Measurements from ENCODE around the gene TBKBP1.
"Not testable (repeated sequence)": the region's sequence is repeated elsewhere in the genome, so short reads cannot be mapped to it uniquely, and the experiment has no call there.

Gene TBKBP1

DNA sequence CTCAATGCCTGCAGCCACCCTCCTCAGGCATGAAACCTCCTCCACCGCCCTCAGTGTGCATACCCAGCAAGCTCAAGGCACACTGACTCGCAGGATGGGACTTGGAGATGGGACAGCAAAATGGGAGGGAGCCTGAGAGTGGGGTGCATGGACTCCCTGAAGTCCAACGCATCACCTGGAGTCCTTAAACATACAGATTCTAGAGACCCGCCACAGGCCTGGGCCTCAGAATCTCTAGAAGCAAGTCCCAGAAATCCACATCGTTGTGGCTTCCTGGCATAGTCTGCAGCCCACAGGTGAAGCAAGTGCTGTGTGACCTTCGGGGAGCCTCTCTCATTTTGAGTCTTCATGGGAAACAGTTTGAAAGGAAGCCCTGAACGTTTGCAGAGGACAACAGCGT is 35.5 kb downstream of the TBKBP1 start:
- DNase-seq = no peak

GRCh38 chr17:47730681-47731080 is 36.7 kb downstream of the TBKBP1 start:
- DNase-seq = no peak

GRCh38 chr17:47731396-47731795 is 37.4 kb downstream of the TBKBP1 start:
- DNase-seq = no peak

- DNase-seq = no peak
Measured at GRCh38 chr17:47732399-47733046, 38.6 kb downstream of the TBKBP1 start.

- DNase-seq = peak in 2 of 58 donors; percentile 11 to 25
Measured at GRCh38 chr17:47733047-47733673, 39.2 kb downstream of the TBKBP1 start, which contains the start of gene TBX21. Gene TBX21 (plus strand): TSS chr17:47733236. CDS start chr17:47733455, 219 bp downstream.

- DNase-seq = no peak
Measured at GRCh38 chr17:47733674-47734410, 39.9 kb downstream of the TBKBP1 start.

DNA sequence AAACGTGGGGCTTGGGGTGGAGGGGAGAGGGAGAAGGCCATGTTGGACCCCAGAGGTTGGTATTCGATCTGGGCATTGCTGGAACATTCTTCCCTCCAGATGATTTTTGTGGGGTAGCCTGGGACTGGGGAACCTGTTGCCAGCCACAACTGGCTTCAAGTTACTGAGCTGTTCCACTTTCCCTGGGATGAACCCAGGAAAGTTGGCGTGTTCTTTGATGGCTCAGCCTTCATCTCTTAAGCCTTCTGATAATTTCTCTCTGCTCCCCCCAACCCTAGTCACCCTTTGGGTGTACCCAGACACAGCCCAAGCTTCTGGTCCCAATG is 41.1 kb downstream of the TBKBP1 start:
- DNase-seq = no peak

- no peak for DNase-seq
Measured at GRCh38 chr17:47735536-47736011, 41.6 kb downstream of the TBKBP1 start.

GRCh38 chr17:47736501-47737495 is 42.8 kb downstream of the TBKBP1 start:
- no peak for DNase-seq

DNA sequence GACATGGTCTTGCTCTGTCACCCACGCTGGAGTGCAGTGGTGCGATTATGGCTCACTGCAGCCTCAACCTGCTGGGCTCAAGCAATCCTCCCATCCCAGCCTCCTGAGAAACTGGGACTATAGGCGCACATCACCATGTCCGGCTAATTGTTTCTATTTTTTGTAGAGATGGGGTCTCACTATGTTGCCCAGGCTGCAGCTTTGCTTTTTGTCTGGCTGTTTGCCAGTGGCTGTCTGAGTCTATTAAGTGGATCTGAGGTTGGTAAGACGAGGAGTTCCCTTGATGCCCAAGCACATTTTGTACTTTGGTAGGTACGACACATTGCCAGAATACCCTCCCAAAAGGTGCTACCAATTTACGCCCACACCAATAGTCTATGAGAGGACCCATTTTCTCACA is 44.2 kb downstream of the TBKBP1 start:
- no peak for DNase-seq

- no peak for DNase-seq
Measured at GRCh38 chr17:47739150-47739549, 45.2 kb downstream of the TBKBP1 start.

DNA sequence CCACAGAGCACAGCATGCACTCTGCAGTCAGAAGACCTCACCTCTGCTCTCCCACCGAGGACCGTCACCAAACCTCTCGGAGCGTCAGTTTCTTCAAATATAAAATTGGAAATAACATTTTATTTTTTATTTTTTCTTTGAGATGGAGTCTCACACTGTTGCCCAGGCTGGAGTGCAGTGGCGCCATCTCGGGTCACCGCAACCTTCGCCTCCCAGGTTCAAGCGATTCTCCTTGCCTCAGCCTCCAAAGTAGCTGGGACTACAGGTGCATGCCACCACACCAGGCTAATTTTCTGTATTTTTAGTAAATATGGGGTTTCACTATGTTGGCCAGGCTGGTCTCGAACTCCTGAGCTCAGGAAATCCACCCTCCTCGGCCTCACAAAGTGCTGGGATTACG is 46.0 kb downstream of the TBKBP1 start:
- DNase-seq = not testable (repeated sequence)

DNA sequence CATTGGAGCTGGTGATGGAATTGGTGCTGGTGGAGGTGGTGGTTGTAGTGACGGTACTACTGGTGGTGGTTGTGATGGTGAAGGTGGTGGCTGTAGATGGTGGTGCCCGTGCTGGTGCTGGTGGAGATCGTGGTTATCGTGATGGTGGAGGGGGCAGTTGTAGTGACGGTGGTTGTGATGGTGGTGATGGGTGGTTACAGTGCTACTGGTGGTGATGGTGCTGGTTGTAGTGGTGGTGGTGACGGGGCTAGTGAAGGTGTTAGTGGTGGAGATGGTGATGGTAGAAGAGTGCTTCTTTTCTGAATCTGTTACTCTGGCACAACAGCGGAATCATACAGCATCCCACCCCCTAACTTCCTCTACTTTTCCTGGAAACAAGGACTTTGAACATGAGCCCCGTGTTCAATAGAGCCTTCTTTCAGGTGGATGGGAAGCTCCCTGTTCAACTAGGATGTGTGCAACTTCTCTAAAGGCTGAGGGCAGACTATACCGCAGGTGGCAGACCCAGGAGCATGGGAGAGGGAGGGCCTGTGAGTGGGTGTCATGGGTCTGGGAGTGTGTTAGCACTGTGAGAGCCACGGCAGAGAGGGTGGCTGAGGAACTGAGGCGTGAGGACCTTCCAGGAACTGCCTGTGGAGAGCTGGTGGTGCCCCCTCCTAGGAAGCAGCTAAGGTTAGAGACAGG is 47.3 kb downstream of the TBKBP1 start:
- DNase-seq = no peak

DNA sequence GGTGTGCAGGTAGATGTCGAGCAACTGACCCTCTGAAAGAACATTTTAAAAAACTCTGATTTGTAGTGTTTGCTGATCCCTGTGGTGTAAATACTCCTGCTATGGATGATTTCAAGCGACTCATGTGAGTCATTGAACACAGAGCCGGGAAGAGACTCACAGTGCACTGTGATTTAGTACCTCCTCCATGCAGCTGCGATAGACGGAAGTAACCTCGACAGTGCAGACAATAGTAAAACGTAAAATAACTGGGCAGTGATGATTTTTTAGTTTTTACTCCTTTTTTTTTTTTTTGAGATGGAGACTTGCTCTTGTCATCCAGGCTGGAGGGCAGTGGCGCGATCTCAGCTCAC is 47.8 kb downstream of the TBKBP1 start:
- DNase-seq = no peak

DNA sequence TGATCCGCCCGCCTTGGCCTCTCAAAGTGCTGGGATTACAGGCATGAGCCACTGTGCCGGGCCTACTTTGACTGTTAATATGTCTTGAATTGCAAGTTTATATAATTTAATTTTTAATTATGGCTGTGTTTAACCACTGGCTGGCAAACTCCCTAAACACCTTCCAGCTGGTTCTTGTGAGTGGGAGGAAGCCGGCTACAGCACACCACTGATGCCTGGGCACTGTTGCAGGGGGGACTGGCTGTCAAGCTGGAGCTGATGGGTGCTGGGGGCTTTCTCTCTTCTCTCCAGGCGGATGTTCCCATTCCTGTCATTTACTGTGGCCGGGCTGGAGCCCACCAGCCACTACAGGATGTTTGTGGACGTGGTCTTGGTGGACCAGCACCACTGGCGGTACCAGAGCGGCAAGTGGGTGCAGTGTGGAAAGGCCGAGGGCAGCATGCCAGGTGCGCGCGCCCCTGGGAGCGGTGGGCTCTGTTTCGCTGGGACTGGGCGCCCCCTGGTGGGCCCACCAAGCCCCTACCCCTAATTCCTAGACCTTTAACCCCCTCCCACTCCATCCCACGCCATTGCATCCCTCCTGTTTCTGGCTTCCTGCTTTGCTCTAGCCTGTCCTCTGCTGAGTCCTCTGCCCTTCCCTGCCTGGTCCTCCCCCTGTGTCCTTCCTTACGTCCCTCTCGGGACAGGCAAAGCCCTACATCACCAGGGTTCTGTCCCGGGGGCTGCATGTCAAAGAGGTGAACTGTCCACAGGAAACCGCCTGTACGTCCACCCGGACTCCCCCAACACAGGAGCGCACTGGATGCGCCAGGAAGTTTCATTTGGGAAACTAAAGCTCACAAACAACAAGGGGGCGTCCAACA is 48.6 kb downstream of the TBKBP1 start:
- DNase-seq = peak in 1 of 58 donors; percentile 11

- no peak for DNase-seq
Measured at GRCh38 chr17:47744168-47745036, 50.4 kb downstream of the TBKBP1 start.

DNA sequence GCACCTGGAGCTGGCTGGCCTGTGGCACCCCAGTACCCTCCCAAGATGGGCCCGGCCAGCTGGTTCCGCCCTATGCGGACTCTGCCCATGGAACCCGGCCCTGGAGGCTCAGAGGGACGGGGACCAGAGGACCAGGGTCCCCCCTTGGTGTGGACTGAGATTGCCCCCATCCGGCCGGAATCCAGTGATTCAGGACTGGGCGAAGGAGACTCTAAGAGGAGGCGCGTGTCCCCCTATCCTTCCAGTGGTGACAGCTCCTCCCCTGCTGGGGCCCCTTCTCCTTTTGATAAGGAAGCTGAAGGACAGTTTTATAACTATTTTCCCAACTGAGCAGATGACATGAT is 51.0 kb downstream of the TBKBP1 start:
- no peak for DNase-seq

GRCh38 chr17:47751471-47751870 is 57.5 kb downstream of the TBKBP1 start:
- no peak for DNase-seq

- DNase-seq = no peak
Measured at GRCh38 chr17:47757386-47757785, 63.4 kb downstream of the TBKBP1 start.

All from anterior cingulate cortex (tissue), 58 donors.